OCI-LY7 (cell line): ENCODE measurements around the gene GBE1. TPM values are rescaled to one million over a fixed set of nuclear protein-coding genes. Genes with fewer than 3 reads are reported as not detected.

Experiments
- BruUV-seq: library from RNA; stranded (reverse); fragments of 400-500 nt; replicated peaks from 2 replicates; lab custom pipeline; 2021; lab: Mats Ljungman, UMichigan
- CTCF ChIA-PET: fragments of 300-600 bp; sonication (Branson Sonifier 250); formaldehyde crosslinking; loops from one replicate; lab custom pipeline; 2022; ENCODE audit warnings: antibody characterized with exemption; ENCODE audit not compliant: unreplicated experiment; lab: Charles Lee
- POLR2A ChIA-PET: fragments of 300-600 bp; sonication (Branson Sonifier 250); formaldehyde crosslinking; loops from one replicate; lab custom pipeline; 2022; ENCODE audit warnings: antibody characterized with exemption; lab: Charles Lee
- DNase-seq: peaks from one replicate; pipeline ENCODE4 v3.0.0-alpha.2; 2015; ENCODE audit warnings: low spot score
- H2AFZ ChIP-seq: fragments of 200-600 bp; sonication (generic), shearing (Covaris generic); 2 replicates; pipeline ENCODE4 v1.6.1; 2014; ENCODE audit warnings: mild to moderate bottlenecking, antibody characterized with exemption, low read length, moderate library complexity
- H3K27ac ChIP-seq: fragments of 200-600 bp; sonication (generic); 2 replicates; pipeline ENCODE4 v1.5.1; 2014; ENCODE audit warnings: mixed run types, low read depth, mild to moderate bottlenecking, moderate library complexity, low read length, inconsistent platforms; ENCODE audit not compliant: poor library complexity, severe bottlenecking
- H3K36me3 ChIP-seq: fragments of 200-600 bp; sonication (generic); 2 replicates; pipeline ENCODE4 v1.6.1; 2014; ENCODE audit warnings: mild to moderate bottlenecking, antibody characterized with exemption, low read length, moderate library complexity, mixed read lengths; ENCODE audit not compliant: insufficient read depth
- H3K4me1 ChIP-seq: fragments of 200-600 bp; sonication (generic); 2 replicates; pipeline ENCODE4 v1.5.1; 2014; ENCODE audit warnings: mild to moderate bottlenecking, low read length; ENCODE audit not compliant: insufficient read depth, poor library complexity, severe bottlenecking
- H3K4me2 ChIP-seq: fragments of 200-600 bp; sonication (generic); 2 replicates; pipeline ENCODE4 v1.6.1; 2014; ENCODE audit warnings: mild to moderate bottlenecking, low read length
- H3K4me3 ChIP-seq: fragments of 200-600 bp; sonication (generic); 2 replicates; pipeline ENCODE4 v1.5.1; 2014; ENCODE audit warnings: mild to moderate bottlenecking, low read depth, low read length; ENCODE audit not compliant: poor library complexity, severe bottlenecking
- H3K79me2 ChIP-seq: fragments of 200-600 bp; sonication (generic); 2 replicates; pipeline ENCODE4 v1.6.1; 2016; ENCODE audit warnings: low read depth, mild to moderate bottlenecking, low read length, moderate library complexity, mixed read lengths; ENCODE audit not compliant: insufficient read depth
- H3K9me2 ChIP-seq: fragments of 200-600 bp; sonication (generic); 2 replicates; pipeline ENCODE4 v1.6.1; 2016; ENCODE audit warnings: mild to moderate bottlenecking, low read length, mixed read lengths; ENCODE audit not compliant: insufficient read depth
- H3K9me3 ChIP-seq: fragments of 200-600 bp; sonication (generic); 2 replicates; pipeline ENCODE4 v1.6.1; 2014; ENCODE audit warnings: mild to moderate bottlenecking, mixed run types, low read length, mixed read lengths
- H4K20me1 ChIP-seq: fragments of 200-600 bp; sonication (generic); 2 replicates; pipeline ENCODE4 v1.6.1; 2014; ENCODE audit warnings: mild to moderate bottlenecking, antibody characterized with exemption, low read length, moderate library complexity, mixed read lengths; ENCODE audit not compliant: insufficient read depth
- EZH2phosphoT487 ChIP-seq: fragments of 200-600 bp; sonication (generic); IDR thresholded peaks from 2 replicates; pipeline ENCODE4 v1.6.1; 2018; ENCODE audit warnings: low read depth, borderline replicate concordance, mild to moderate bottlenecking, mixed run types, antibody characterized with exemption, low read length, moderate library complexity, mixed read lengths
- intact Hi-C: fragments of 100-400 bp; cut with micrococcal nuclease; formaldehyde crosslinking; loops from one replicate; pipeline ENCODE4 v1.10.0; 2022; ENCODE audit not compliant: unreplicated experiment
- total RNA-seq, 2 experiments: library from RNA; depleted of rRNA in 1 of 2; stranded (reverse); fragments of >200 nt in 1 of 2; shearing (Covaris generic) in 1 of 2; gene quantifications; 2 replicates each; pipeline ENCODE4 v1.2.3, GENCODE V29; 2014 to 2022
- TF ChIP-seq, protein P1 (sequence below): fragments of 200-600 bp; sonication (generic); conservative IDR thresholded peaks from 2 replicates; pipeline ENCODE4 v1.5.1; 2014; ENCODE audit warnings: mild to moderate bottlenecking, antibody characterized with exemption, low read length, moderate library complexity, mixed read lengths

GBE1 gene
- total RNA-seq, 2 experiments from 2014 or later: 10.7 to 24.4 TPM

DNA sequence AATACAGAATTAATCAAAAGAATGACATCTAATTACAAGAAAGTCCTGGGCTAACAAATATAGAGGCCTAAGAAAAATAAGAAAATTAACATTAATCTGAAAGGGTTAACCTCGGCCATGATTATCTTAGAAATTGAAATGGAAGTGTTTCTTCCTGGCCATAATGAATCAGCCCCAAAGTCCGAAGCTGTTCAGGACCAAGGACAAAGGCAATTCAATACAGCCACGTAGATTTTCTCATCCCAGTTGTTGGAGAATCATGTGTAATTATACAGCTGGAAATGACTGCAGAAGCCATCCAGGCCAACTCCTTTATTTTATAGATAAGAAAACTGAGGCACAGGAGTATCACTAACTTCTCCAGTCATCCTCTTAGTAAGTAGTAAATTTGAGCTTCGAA lies 38.0 kb upstream of the GBE1 start:
- BruUV-seq: no TSS peak
- Histone ChIP-seq H3K27ac (no peak overlapping the region), H4K20me1 (no peaks in the 10 kb centered on the region), H3K4me1 (no peaks in the 10 kb centered on the region), H3K36me3 (no peaks in the 10 kb centered on the region), H3K79me2 (no peaks in the 10 kb centered on the region), H3K4me3 (no peak overlapping the region), H3K9me2 (no peaks in the 10 kb centered on the region), H3K9me3 (no peaks in the 10 kb centered on the region), H2AFZ (no peak overlapping the region), H3K4me2 (no peak overlapping the region)
- ChIA-PET POLR2A (no interaction called here), CTCF (no interaction called here)
- DNase-seq: no peak
- TF ChIP-seq, protein P1, sequence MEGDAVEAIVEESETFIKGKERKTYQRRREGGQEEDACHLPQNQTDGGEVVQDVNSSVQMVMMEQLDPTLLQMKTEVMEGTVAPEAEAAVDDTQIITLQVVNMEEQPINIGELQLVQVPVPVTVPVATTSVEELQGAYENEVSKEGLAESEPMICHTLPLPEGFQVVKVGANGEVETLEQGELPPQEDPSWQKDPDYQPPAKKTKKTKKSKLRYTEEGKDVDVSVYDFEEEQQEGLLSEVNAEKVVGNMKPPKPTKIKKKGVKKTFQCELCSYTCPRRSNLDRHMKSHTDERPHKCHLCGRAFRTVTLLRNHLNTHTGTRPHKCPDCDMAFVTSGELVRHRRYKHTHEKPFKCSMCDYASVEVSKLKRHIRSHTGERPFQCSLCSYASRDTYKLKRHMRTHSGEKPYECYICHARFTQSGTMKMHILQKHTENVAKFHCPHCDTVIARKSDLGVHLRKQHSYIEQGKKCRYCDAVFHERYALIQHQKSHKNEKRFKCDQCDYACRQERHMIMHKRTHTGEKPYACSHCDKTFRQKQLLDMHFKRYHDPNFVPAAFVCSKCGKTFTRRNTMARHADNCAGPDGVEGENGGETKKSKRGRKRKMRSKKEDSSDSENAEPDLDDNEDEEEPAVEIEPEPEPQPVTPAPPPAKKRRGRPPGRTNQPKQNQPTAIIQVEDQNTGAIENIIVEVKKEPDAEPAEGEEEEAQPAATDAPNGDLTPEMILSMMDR: no peak
- TF ChIP-seq EZH2phosphoT487: no peak
- intact Hi-C loops: no loop called here

DNA sequence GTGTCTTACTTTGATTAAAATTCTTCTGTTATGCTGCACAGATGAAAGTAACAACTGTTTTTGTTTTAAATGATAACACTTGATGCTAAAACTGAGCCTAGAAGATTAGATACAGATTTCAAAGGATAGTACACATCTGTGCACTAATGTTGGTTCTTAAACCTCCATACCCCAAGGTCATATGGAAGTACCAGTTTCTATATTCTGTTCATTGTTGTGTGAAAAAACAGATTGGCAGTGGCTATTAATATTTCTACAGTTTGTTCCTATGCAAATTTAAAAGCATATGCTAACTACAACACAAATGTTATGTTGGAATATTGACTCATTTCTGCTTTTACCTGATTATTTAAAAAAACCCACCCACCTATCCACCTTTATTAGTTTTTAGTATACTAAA lies 32.0 kb upstream of the GBE1 start:
- intact Hi-C loops: no loop called here
- no peak for DNase-seq
- Histone ChIP-seq H3K4me1 (no peaks in the 10 kb centered on the region), H3K9me2 (no peaks in the 10 kb centered on the region), H2AFZ (no peak overlapping the region), H3K4me3 (no peak overlapping the region), H4K20me1 (no peaks in the 10 kb centered on the region), H3K9me3 (no peaks in the 10 kb centered on the region), H3K27ac (no peak overlapping the region), H3K36me3 (no peaks in the 10 kb centered on the region), H3K4me2 (no peak overlapping the region), H3K79me2 (no peaks in the 10 kb centered on the region)
- ChIA-PET POLR2A (no interaction called here), CTCF (no interaction called here)
- TF ChIP-seq, protein P1: no peak
- no peak for TF ChIP-seq EZH2phosphoT487
- BruUV-seq: no TSS peak

- BruUV-seq: no TSS peak
- Histone ChIP-seq H4K20me1 (no peaks in the 10 kb centered on the region), H3K79me2 (no peaks in the 10 kb centered on the region), H3K4me1 (no peaks in the 10 kb centered on the region), H3K9me3 (no peaks in the 10 kb centered on the region), H3K4me2 (no peak overlapping the region), H3K36me3 (no peaks in the 10 kb centered on the region), H3K27ac (no peak overlapping the region), H3K4me3 (no peak overlapping the region), H3K9me2 (no peaks in the 10 kb centered on the region), H2AFZ (no peak overlapping the region)
- no peak for DNase-seq
- CTCF ChIA-PET: no interaction called here
- POLR2A ChIA-PET: no interaction called here
- no peak for TF ChIP-seq EZH2phosphoT487
- TF ChIP-seq, protein P1: no peak
- intact Hi-C loops: no loop called here
Observed at GRCh38 chr3:81790117-81790516, 28.7 kb upstream of the GBE1 start.
